ENCODE measurements around the gene ATXN7L1. TPM values are rescaled to one million over a fixed set of nuclear protein-coding genes. Genes with fewer than 3 reads are reported as not detected.

ATXN7L1 gene
- total and polyA plus RNA-seq, 2 donors (not counting 1 experiment from before 2014, with no cell fraction given), result 7.1 to 40.6 TPM

DNA sequence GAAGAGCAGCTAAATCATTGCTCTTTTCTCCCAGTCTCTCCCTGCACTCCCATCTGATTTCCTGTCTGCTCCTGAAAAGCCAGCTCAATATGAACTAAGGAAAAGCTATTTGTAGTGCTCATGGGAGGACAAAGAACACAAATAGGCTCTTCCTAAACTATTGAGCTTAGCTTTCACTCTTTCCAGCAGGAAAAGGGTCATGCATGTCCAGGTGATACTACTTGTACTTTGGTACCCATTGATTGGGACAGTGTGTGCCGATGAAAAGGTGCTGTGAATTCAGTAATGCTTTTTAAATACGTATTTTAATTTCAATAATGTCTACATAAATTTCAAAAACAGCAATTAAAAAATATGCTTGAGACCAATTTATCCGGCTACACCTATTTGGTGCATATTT is 37.5 kb upstream of the ATXN7L1 start:
- POLR2A ChIA-PET, result interaction anchor here (0.6 kb wide), 1 partner anchor 237 kb away, joined by 8 read pairs; no protein-coding TSS in a partner anchor
- ATAC-seq (ENCODE audit: low read depth), result no peak
- Mint-ChIP-seq H3K4me1 (no peaks in the 10 kb centered on the region), H3K4me3 (no peak overlapping the region), H3K27ac (no peak overlapping the region), H3K27me3 (no peaks in the 10 kb centered on the region), H3K9me3 (ENCODE audit: insufficient read depth) (no peaks in the 10 kb centered on the region)
- no peak for DNase-seq
- no peaks in the 10 kb centered on the region for H3K27me3 ChIP-seq (replicated peaks in 1 of 4; ENCODE audit: control extremely low read depth in 1 of 4, control insufficient read depth in 3 of 4, insufficient read depth in 4 of 4, low read length in 3 of 4)
- TF ChIP-seq, protein P1, sequence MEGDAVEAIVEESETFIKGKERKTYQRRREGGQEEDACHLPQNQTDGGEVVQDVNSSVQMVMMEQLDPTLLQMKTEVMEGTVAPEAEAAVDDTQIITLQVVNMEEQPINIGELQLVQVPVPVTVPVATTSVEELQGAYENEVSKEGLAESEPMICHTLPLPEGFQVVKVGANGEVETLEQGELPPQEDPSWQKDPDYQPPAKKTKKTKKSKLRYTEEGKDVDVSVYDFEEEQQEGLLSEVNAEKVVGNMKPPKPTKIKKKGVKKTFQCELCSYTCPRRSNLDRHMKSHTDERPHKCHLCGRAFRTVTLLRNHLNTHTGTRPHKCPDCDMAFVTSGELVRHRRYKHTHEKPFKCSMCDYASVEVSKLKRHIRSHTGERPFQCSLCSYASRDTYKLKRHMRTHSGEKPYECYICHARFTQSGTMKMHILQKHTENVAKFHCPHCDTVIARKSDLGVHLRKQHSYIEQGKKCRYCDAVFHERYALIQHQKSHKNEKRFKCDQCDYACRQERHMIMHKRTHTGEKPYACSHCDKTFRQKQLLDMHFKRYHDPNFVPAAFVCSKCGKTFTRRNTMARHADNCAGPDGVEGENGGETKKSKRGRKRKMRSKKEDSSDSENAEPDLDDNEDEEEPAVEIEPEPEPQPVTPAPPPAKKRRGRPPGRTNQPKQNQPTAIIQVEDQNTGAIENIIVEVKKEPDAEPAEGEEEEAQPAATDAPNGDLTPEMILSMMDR (IDR thresholded peaks at IDR 0.05), result no peak
- TF ChIP-seq EZH2 (IDR thresholded peaks at IDR 0.05; ENCODE audit: borderline replicate concordance, insufficient read depth, low read depth, low read length, poor library complexity, severe bottlenecking), result no peak
- H3K79me2 ChIP-seq (ENCODE audit: control insufficient read depth, insufficient read depth, low read length), result no peaks in the 10 kb centered on the region
- H3K9me3 ChIP-seq (ENCODE audit: control extremely low read depth in 1 of 3, control insufficient read depth in 2 of 3, insufficient read depth in 1 of 3, low read length in 2 of 3), result peaks cover 0 to 10% (median 0%) of the 10 kb centered on the region in 3 donors
- no peaks in the 10 kb centered on the region for H3K4me1 ChIP-seq (ENCODE audit: control insufficient read depth in 2 of 2, insufficient read depth in 2 of 2, low read length in 2 of 2)
- intact Hi-C loops (cut with micrococcal nuclease), result no loop called here
- no peaks in the 10 kb centered on the region for H4K20me1 ChIP-seq (ENCODE audit: control insufficient read depth, insufficient read depth, low read length, poor library complexity, severe bottlenecking)
- no peak overlapping the region for H2AFZ ChIP-seq (ENCODE audit: insufficient read depth, low read depth, low read length, poor library complexity, severe bottlenecking)
- no peaks in the 10 kb centered on the region for H3K36me3 ChIP-seq (replicated peaks in 1 of 2; ENCODE audit: control extremely low read depth in 1 of 2, control insufficient read depth in 1 of 2, extremely low read depth in 1 of 2, insufficient read depth in 2 of 2, low read length in 1 of 2)
- whole genome bisulfite sequencing (ENCODE audit: insufficient coverage), result 100% methylated on average over 1 of the region's 3 CpGs
- H3K4me2 ChIP-seq (replicated peaks; ENCODE audit: low read depth, low read length, poor library complexity, severe bottlenecking), result no peak overlapping the region
- H3K27ac ChIP-seq (ENCODE audit: low read length in 2 of 2), result no peak overlapping the region
- no peak overlapping the region for H3K9ac ChIP-seq (ENCODE audit: low read length)
- no peak overlapping the region for H3K4me3 ChIP-seq (ENCODE audit: control extremely low read depth in 1 of 5, extremely low read depth in 1 of 5, insufficient read depth in 1 of 5, low read depth in 2 of 5, low read length in 4 of 5)
- CTCF ChIA-PET, result no interaction called here

GRCh38 chr7:105911961-105912575 is 35.7 kb upstream of the ATXN7L1 start:
- ChIA-PET CTCF (no interaction called here), POLR2A (no interaction called here)
- H3K4me1 ChIP-seq (ENCODE audit: control insufficient read depth in 2 of 2, insufficient read depth in 2 of 2, low read length in 2 of 2), result no peaks in the 10 kb centered on the region
- DNase-seq, result no peak
- H3K27ac ChIP-seq (ENCODE audit: low read length in 2 of 2), result no peak overlapping the region
- TF ChIP-seq, protein P1 (IDR thresholded peaks at IDR 0.05), result no peak
- no peak for TF ChIP-seq EZH2 (IDR thresholded peaks at IDR 0.05; ENCODE audit: borderline replicate concordance, insufficient read depth, low read depth, low read length, poor library complexity, severe bottlenecking)
- no peaks in the 10 kb centered on the region for H3K27me3 Mint-ChIP-seq
- no peaks in the 10 kb centered on the region for H4K20me1 ChIP-seq (ENCODE audit: control insufficient read depth, insufficient read depth, low read length, poor library complexity, severe bottlenecking)
- no peak overlapping the region for H3K27ac Mint-ChIP-seq
- no peak overlapping the region for H3K4me2 ChIP-seq (replicated peaks; ENCODE audit: low read depth, low read length, poor library complexity, severe bottlenecking)
- no peak for ATAC-seq (ENCODE audit: low read depth)
- no peaks in the 10 kb centered on the region for H3K36me3 ChIP-seq (replicated peaks in 1 of 2; ENCODE audit: control extremely low read depth in 1 of 2, control insufficient read depth in 1 of 2, extremely low read depth in 1 of 2, insufficient read depth in 2 of 2, low read length in 1 of 2)
- no peaks in the 10 kb centered on the region for H3K4me1 Mint-ChIP-seq
- no peaks in the 10 kb centered on the region for H3K79me2 ChIP-seq (ENCODE audit: control insufficient read depth, insufficient read depth, low read length)
- intact Hi-C loops (cut with micrococcal nuclease), result no loop called here
- H3K4me3 ChIP-seq (ENCODE audit: control extremely low read depth in 1 of 5, extremely low read depth in 1 of 5, insufficient read depth in 1 of 5, low read depth in 2 of 5, low read length in 4 of 5), result no peak overlapping the region
- no peak overlapping the region for H3K9ac ChIP-seq (ENCODE audit: low read length)
- WGBS (ENCODE audit: insufficient coverage), result no CpG with 5 or more reads among the region's 4 CpGs
- no peak overlapping the region for H3K4me3 Mint-ChIP-seq
- H2AFZ ChIP-seq (ENCODE audit: insufficient read depth, low read depth, low read length, poor library complexity, severe bottlenecking), result no peak overlapping the region
- H3K9me3 ChIP-seq (ENCODE audit: control extremely low read depth in 1 of 3, control insufficient read depth in 2 of 3, insufficient read depth in 1 of 3, low read length in 2 of 3), result peaks cover 0 to 10% (median 0%) of the 10 kb centered on the region in 3 donors
- no peaks in the 10 kb centered on the region for H3K27me3 ChIP-seq (replicated peaks in 1 of 4; ENCODE audit: control extremely low read depth in 1 of 4, control insufficient read depth in 3 of 4, insufficient read depth in 4 of 4, low read length in 3 of 4)
- H3K9me3 Mint-ChIP-seq (ENCODE audit: insufficient read depth), result no peaks in the 10 kb centered on the region
